H1 (cell line): ENCODE measurements around the gene PHLDA2. TPM values are rescaled to one million over a fixed set of nuclear protein-coding genes. Genes with fewer than 3 reads are reported as not detected.

Source experiments
- CTCF ChIA-PET: fragments of 300-600 bp; sonication (Branson Sonifier 250); formaldehyde crosslinking; loops from one replicate; lab custom pipeline; 2021; ENCODE audit not compliant: partially characterized antibody; lab: Charles Lee
- POLR2A ChIA-PET: fragments of 300-600 bp; sonication (Branson Sonifier 250); formaldehyde crosslinking; loops from one replicate; lab custom pipeline; 2021; ENCODE audit warnings: inconsistent platforms; ENCODE audit not compliant: partially characterized antibody; lab: Charles Lee
- DNase-seq, 2 experiments: peaks; one replicate each; pipeline versions ENCODE4 v3.0.0 to v3.0.0-alpha.2; 2010 to 2022; ENCODE audit warnings: low spot score in 2 of 2, low read depth in 1 of 2, mixed read lengths in 1 of 2
- FAIRE-seq: peaks from 2 replicates; lab custom pipeline; 2011; peaks lifted over from hg19 to GRCh38; lab: Jason Lieb, UNC
- H2AFZ ChIP-seq: 2 replicates; pipeline ENCODE4 v1.8.1; 2012; ENCODE audit warnings: low read length, inconsistent platforms
- H2AK5ac ChIP-seq: 2 replicates; pipeline ENCODE4 v1.6.1; 2013; ENCODE audit warnings: low read depth, low read length
- H2BK120ac ChIP-seq: replicated peaks from 2 replicates; pipeline ENCODE3; 2013; ENCODE audit warnings: low read depth, low read length, inconsistent platforms
- H2BK12ac ChIP-seq: 2 replicates; pipeline ENCODE4 v1.6.1; 2013; ENCODE audit warnings: low read depth, low read length
- H2BK15ac ChIP-seq: 2 replicates; pipeline ENCODE4 v1.6.1; 2013; ENCODE audit warnings: low read length
- H2BK20ac ChIP-seq: 2 replicates; pipeline ENCODE4 v1.6.1; 2013; ENCODE audit warnings: low read length
- H2BK5ac ChIP-seq: 2 replicates; pipeline ENCODE4 v1.6.1; 2013; ENCODE audit warnings: low read depth, low read length
- H3K14ac ChIP-seq: 2 replicates; pipeline ENCODE4 v1.6.1; 2013; ENCODE audit warnings: inconsistent platforms; ENCODE audit not compliant: insufficient read length
- H3K18ac ChIP-seq: 2 replicates; pipeline ENCODE4 v1.6.1; 2013; ENCODE audit warnings: low read length; ENCODE audit errors: extremely low read depth
- H3K23ac ChIP-seq: 2 replicates; pipeline ENCODE4 v1.6.1; 2013; ENCODE audit warnings: inconsistent platforms; ENCODE audit not compliant: insufficient read length
- H3K23me2 ChIP-seq: 2 replicates; pipeline ENCODE4 v1.6.1; 2013; ENCODE audit warnings: low read depth, low read length
- H3K27ac ChIP-seq: 2 replicates; pipeline ENCODE4 v1.6.1; 2011; ENCODE audit warnings: low read depth, low read length, inconsistent platforms
- H3K27me3 ChIP-seq, 4 experiments: replicated peaks in 1 of 4; 1 replicate in 1 of 4; 2 replicates in 3 of 4; pipeline versions ENCODE4 v1.6.1 to v1.8.1; 2011 to 2013; ENCODE audit warnings: low read length in 3 of 4, mild to moderate bottlenecking in 3 of 4, inconsistent platforms in 2 of 4, mixed read lengths in 2 of 4, moderate library complexity in 1 of 4; ENCODE audit not compliant: control insufficient read depth in 3 of 4, insufficient read depth in 3 of 4; ENCODE audit errors: extremely low read depth in 1 of 4
- H3K36me3 ChIP-seq, 4 experiments: 2 replicates each; pipeline versions ENCODE4 v1.6.1 to v1.8.1; 2011 to 2013; ENCODE audit warnings: mild to moderate bottlenecking in 4 of 4, low read length in 3 of 4, moderate library complexity in 2 of 4, control low read depth in 1 of 4, inconsistent platforms in 1 of 4; ENCODE audit not compliant: insufficient read depth in 4 of 4, control insufficient read depth in 2 of 4
- H3K4ac ChIP-seq: replicated peaks from 2 replicates; pipeline ENCODE3; 2013; ENCODE audit warnings: low read length, low read depth, mixed read lengths, inconsistent platforms; ENCODE audit not compliant: insufficient read length
- H3K4me1 ChIP-seq, 4 experiments: replicated peaks in 1 of 4; 1 replicate in 1 of 4; 2 replicates in 3 of 4; pipeline versions ENCODE4 v1.6.1 to v1.8.1; 2011 to 2013; ENCODE audit warnings: low read length in 3 of 4, inconsistent platforms in 2 of 4, mixed read lengths in 1 of 4; ENCODE audit not compliant: insufficient read depth in 4 of 4, control insufficient read depth in 3 of 4
- H3K4me2 ChIP-seq, 2 experiments: 2 replicates each; pipeline versions ENCODE4 v1.6.1 to v1.8.1; 2011 to 2013; ENCODE audit warnings: low read depth in 2 of 2, low read length in 2 of 2, control low read depth in 1 of 2, inconsistent platforms in 1 of 2, mild to moderate bottlenecking in 1 of 2; ENCODE audit not compliant: insufficient read depth in 1 of 2
- H3K4me3 ChIP-seq, 4 experiments: fragments of 200-600, 300-600 bp in 1 of 4; sonication (generic), shearing (Covaris generic), sonication (Bioruptor Twin) in 1 of 4; 2 replicates each; pipeline versions ENCODE4 v1.5.1 to v1.8.1; 2011 to 2016; ENCODE audit warnings: low read length in 4 of 4, low read depth in 3 of 4, control low read depth in 2 of 4, inconsistent platforms in 2 of 4, mild to moderate bottlenecking in 2 of 4, mixed read lengths in 1 of 4, moderate library complexity in 1 of 4; ENCODE audit not compliant: insufficient read depth in 2 of 4; ENCODE audit errors: extremely low read depth in 1 of 4
- H3K56ac ChIP-seq: replicated peaks from 2 replicates; pipeline ENCODE3; 2013; ENCODE audit warnings: low read depth, mild to moderate bottlenecking, mixed read lengths, low read length, inconsistent platforms; ENCODE audit not compliant: insufficient read length
- H3K79me1 ChIP-seq: 2 replicates; pipeline ENCODE4 v1.6.1; 2013; ENCODE audit warnings: low read depth, low read length, control low read depth
- H3K79me2 ChIP-seq, 2 experiments: 2 replicates each; pipeline versions ENCODE4 v1.6.1 to v1.8.1; 2012 to 2013; ENCODE audit warnings: low read length in 2 of 2, mild to moderate bottlenecking in 2 of 2, inconsistent platforms in 1 of 2; ENCODE audit not compliant: insufficient read depth in 2 of 2, control insufficient read depth in 1 of 2
- H3K9ac ChIP-seq, 4 experiments: replicated peaks in 1 of 4; 1 replicate in 1 of 4; 2 replicates in 3 of 4; pipeline versions ENCODE4 v1.6.1 to v1.8.1; 2011 to 2013; ENCODE audit warnings: low read depth in 3 of 4, low read length in 3 of 4, control low read depth in 2 of 4, mild to moderate bottlenecking in 2 of 4, moderate library complexity in 2 of 4, inconsistent platforms in 1 of 4; ENCODE audit errors: extremely low read depth in 1 of 4
- H3K9me3 ChIP-seq, 2 experiments: 2 replicates each; pipeline versions ENCODE4 v1.6.1 to v1.8.1; 2012 to 2013; ENCODE audit warnings: mild to moderate bottlenecking in 2 of 2, moderate library complexity in 2 of 2, control low read depth in 1 of 2, inconsistent platforms in 1 of 2, low read depth in 1 of 2, low read length in 1 of 2, mixed read lengths in 1 of 2; ENCODE audit not compliant: insufficient read depth in 2 of 2
- H4K20me1 ChIP-seq, 2 experiments: replicated peaks in 1 of 2; 2 replicates each; pipeline versions ENCODE3 to v1.8.1; 2011 to 2013; ENCODE audit warnings: inconsistent platforms in 2 of 2, low read length in 2 of 2, mild to moderate bottlenecking in 1 of 2; ENCODE audit not compliant: insufficient read depth in 2 of 2, control insufficient read depth in 1 of 2
- H4K5ac ChIP-seq: 2 replicates; pipeline ENCODE4 v1.6.1; 2013; ENCODE audit warnings: low read length, low read depth, mixed read lengths, inconsistent platforms; ENCODE audit not compliant: insufficient read length
- H4K8ac ChIP-seq: 2 replicates; pipeline ENCODE4 v1.8.0; 2013; ENCODE audit warnings: mild to moderate bottlenecking, moderate library complexity, low read length, inconsistent platforms; ENCODE audit not compliant: insufficient read depth; ENCODE audit errors: extremely low read depth
- H4K91ac ChIP-seq: replicated peaks from 2 replicates; pipeline ENCODE3; 2013; ENCODE audit warnings: low read length, mixed read lengths, inconsistent platforms; ENCODE audit not compliant: insufficient read length
- CREB1 ChIP-seq: IDR thresholded peaks from 2 replicates; pipeline ENCODE4 v1.6.1; 2012; ENCODE audit warnings: inconsistent platforms
- SP2 ChIP-seq: IDR thresholded peaks from 2 replicates; pipeline ENCODE4 v1.6.1; 2012; ENCODE audit warnings: mild to moderate bottlenecking, low read length, inconsistent platforms
- TAF7 ChIP-seq: optimal IDR thresholded peaks from 2 replicates; pipeline ENCODE3; 2011; ENCODE audit warnings: low read depth, mild to moderate bottlenecking, inconsistent platforms, low read length, moderate library complexity, borderline replicate concordance
- WGBS, 2 experiments: shearing (Covaris generic) in 1 of 2; methylation state at CpG; one replicate each; pipeline versions ENCODE4 v1.1.6 to v1.1.7; 2013 to 2015; ENCODE audit warnings: low lambda C conversion rate in 2 of 2, mixed read lengths in 2 of 2, inconsistent platforms in 1 of 2, low coverage in 1 of 2, missing lambda C conversion rate in 1 of 2; ENCODE audit not compliant: insufficient replicate concordance in 2 of 2, insufficient coverage in 1 of 2, insufficient read length in 1 of 2; ENCODE audit errors: extremely low coverage in 1 of 2, missing lambda C conversion rate in 1 of 2; 5-methylcytosine and 5-hydroxymethylcytosine counted together
- polyA plus RNA-seq, 7 experiments: library from polyadenylated mRNA; depleted of rRNA in 3 of 7; stranded (reverse) in 5 of 7; unstranded in 2 of 7; fragments of >200 nt in 5 of 7; fragments of 200-250 nt in 2 of 7; gene quantifications; 1 replicate in 5 of 7; 2 replicates in 1 of 7; 4 replicates in 1 of 7; pipeline versions ENCODE4 v1.2.1 to v1.2.3, GENCODE V29; 2011 to 2013; ENCODE audit warnings: missing spikeins in 2 of 7, mixed read lengths in 2 of 7
- total RNA-seq: library from RNA; stranded (reverse); fragmentation: NEBNext Ultra II Directional; extraction: Animal tissue kit (Norgen Biotek cat#: 25700); gene quantifications from 2 replicates; pipeline ENCODE4 v1.2.1, GENCODE V29; 2021

The PHLDA2 gene
- total and polyA plus RNA-seq, 2 of the 8 experiments (the other 6 are each of a cell fraction or from before 2014, with no cell fraction given), result 5.2 to 7.6 TPM

GRCh38 chr11:2914455-2915195, 14.6 kb downstream of the PHLDA2 start:
- POLR2A ChIA-PET, result interaction anchor here (0.8 kb wide), 1 partner anchor 14 kb away, joined by 3 read pairs; no protein-coding TSS in a partner anchor
- no peak overlapping the region for H3K4me3 ChIP-seq
- no peaks in the 10 kb centered on the region for H3K79me1 ChIP-seq
- 90% methylated on average over 13 of the region's 18 CpGs; no CpG with 5 or more reads in 1 of the 2 experiments for WGBS, 2 experiments
- H4K91ac ChIP-seq, result no peak overlapping the region
- no peak overlapping the region for H3K23ac ChIP-seq
- H2BK5ac ChIP-seq, result peak overlapping the region; percentile 44; the same call in 1 of the 2 replicates
- H3K56ac ChIP-seq, result no peak overlapping the region
- H4K5ac ChIP-seq, result no peak overlapping the region
- no peak overlapping the region; the same call in 1 of the 2 replicates for H2AK5ac ChIP-seq
- peaks cover 0 to 19% (median 8%) of the 10 kb centered on the region in 4 experiments; a peak in 4 of 7 replicates for H3K4me1 ChIP-seq
- H3K79me2 ChIP-seq, result no peaks in the 10 kb centered on the region
- FAIRE-seq, result no peak
- no peak overlapping the region for H2BK12ac ChIP-seq
- no peak for TF ChIP-seq CREB1
- TF ChIP-seq TAF7, result no peak
- no peak for TF ChIP-seq SP2
- TF ChIP-seq, all 59 proteins: peak for 0
- no peak overlapping the region for H3K14ac ChIP-seq
- H3K27ac ChIP-seq, result no peak overlapping the region
- H3K9ac ChIP-seq, result no peak overlapping the region
- no peak overlapping the region for H2BK120ac ChIP-seq
- no peak overlapping the region for H2BK15ac ChIP-seq
- CTCF ChIA-PET, result interaction anchor here (0.6 to 3.4 kb wide), 9 partner anchors 9 to 681 kb away, joined by 3 to 19 read pairs (median 4); partner anchors contain the start of gene PHLDA2
- no peak for DNase-seq
- H3K9me3 ChIP-seq, result no peaks in the 10 kb centered on the region
- H3K18ac ChIP-seq, result no peak overlapping the region
- no peak overlapping the region; the same call in 1 of the 2 replicates for H4K8ac ChIP-seq
- no peak overlapping the region for H3K4ac ChIP-seq
- no peaks in the 10 kb centered on the region for H3K23me2 ChIP-seq
- H3K4me2 ChIP-seq, result no peak overlapping the region
- H4K20me1 ChIP-seq, result peaks cover 0 to 4% of the 10 kb centered on the region in 2 experiments
- no peak overlapping the region for H2AFZ ChIP-seq
- no peaks in the 10 kb centered on the region for H3K27me3 ChIP-seq
- H2BK20ac ChIP-seq, result no peak overlapping the region
- no peaks in the 10 kb centered on the region for H3K36me3 ChIP-seq
